GM12801 (cell line): ENCODE results near the gene INCA1.

Source experiments
- TF ChIP-seq, protein P1 (sequence below): IDR thresholded peaks from one replicate; pipeline ENCODE4 v1.5.1; 2011; ENCODE audit warnings: control low read depth; ENCODE audit not compliant: insufficient read length; ENCODE audit errors: extremely low read depth

INCA1 gene

DNA sequence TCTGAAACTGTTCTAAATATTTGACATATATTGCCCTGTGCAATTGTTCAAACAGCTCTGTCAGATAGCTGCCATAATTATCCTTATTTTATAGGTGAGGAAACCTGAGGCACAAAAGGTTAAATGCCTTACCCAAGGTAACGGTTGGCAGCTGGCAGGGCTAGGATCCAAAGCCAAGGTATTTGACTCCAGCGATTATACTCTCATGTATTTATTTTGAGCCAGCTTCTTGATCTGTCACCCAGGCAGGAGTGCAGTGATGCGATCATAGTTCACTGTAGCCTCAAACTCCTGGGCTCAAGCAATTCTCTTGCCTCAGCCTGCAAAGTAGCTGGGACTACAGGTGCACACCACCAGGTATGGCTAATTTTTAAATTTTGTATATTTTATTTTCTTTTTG, 39.2 kb downstream of the INCA1 start:
- TF ChIP-seq, protein P1, sequence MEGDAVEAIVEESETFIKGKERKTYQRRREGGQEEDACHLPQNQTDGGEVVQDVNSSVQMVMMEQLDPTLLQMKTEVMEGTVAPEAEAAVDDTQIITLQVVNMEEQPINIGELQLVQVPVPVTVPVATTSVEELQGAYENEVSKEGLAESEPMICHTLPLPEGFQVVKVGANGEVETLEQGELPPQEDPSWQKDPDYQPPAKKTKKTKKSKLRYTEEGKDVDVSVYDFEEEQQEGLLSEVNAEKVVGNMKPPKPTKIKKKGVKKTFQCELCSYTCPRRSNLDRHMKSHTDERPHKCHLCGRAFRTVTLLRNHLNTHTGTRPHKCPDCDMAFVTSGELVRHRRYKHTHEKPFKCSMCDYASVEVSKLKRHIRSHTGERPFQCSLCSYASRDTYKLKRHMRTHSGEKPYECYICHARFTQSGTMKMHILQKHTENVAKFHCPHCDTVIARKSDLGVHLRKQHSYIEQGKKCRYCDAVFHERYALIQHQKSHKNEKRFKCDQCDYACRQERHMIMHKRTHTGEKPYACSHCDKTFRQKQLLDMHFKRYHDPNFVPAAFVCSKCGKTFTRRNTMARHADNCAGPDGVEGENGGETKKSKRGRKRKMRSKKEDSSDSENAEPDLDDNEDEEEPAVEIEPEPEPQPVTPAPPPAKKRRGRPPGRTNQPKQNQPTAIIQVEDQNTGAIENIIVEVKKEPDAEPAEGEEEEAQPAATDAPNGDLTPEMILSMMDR, result no peak

DNA sequence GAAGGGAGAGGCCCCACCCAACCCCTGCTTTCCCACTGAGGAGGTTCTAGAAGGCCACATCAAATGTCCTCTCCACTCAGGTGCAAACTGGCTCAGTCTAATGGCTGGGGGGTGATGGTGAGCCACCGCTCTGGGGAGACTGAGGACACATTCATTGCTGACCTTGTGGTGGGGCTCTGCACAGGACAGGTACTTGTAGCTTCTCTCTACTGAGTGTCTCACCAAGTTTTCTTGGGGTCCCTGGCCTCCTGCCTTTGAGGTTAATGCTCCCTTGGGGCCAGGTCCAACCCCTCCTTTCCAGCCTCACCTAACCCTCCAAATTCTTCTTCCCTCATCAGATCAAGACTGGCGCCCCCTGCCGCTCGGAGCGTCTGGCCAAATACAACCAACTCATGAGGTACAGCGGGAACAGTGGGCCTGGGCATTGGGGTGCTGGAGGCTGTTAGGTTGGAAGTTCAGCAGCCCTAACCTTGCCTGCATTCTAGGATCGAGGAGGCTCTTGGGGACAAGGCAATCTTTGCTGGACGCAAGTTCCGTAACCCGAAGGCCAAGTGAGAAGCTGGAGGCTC, 40.7 kb downstream of the INCA1 start:
- TF ChIP-seq, protein P1, result no peak

DNA sequence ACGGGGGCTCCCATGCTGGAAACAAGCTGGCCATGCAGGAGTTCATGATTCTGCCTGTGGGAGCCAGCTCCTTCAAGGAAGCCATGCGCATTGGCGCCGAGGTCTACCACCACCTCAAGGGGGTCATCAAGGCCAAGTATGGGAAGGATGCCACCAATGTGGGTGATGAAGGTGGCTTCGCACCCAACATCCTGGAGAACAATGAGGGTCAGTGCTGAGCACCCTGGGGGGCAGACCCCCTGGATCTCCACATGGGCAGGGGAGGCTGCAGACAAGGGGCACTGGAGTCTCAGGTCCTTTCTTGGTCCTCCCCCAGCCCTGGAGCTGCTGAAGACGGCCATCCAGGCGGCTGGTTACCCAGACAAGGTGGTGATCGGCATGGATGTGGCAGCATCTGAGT, 42.2 kb downstream of the INCA1 start:
- TF ChIP-seq, protein P1, result no peak

DNA sequence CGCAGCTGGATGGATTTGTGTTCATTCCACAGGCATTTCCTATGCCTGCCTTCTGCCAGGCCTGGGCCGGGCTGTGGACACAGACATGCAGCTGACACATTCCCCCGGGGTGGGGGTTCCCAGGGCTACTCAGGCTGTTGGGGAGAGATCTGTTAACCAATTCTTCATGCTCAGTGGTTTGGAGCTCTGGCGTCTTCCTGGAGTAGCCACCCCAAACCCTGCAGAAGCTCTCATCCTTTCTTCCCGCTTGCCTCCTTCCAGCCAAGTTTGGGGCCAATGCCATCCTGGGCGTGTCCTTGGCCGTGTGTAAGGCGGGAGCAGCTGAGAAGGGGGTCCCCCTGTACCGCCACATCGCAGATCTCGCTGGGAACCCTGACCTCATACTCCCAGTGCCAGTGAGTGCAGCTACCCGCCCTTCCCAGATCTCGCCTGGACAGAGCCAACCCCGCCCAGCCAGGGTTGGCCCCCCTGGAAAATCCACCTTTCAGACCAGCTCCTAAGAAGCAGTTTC, 43.8 kb downstream of the INCA1 start:
- TF ChIP-seq, protein P1, result no peak

DNA sequence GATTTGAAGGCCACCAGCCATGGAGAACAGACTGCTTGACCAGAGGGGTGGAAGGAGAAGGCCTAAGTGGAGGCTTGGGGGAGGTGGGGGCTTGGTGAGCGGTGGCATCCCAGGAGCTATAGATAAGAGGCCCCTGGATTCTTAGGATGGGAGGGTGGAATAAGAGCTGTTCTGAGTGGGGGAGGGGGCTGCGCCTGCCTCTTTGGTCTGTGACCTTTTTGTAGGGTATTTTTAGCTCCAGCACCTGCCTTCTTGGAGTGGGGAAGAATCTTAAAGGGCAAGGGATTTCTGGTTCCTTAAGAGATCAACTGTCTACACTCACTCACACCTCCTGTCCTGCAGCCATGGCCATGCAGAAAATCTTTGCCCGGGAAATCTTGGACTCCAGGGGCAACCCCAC, 45.8 kb downstream of the INCA1 start:
- TF ChIP-seq, protein P1, result no peak

DNA sequence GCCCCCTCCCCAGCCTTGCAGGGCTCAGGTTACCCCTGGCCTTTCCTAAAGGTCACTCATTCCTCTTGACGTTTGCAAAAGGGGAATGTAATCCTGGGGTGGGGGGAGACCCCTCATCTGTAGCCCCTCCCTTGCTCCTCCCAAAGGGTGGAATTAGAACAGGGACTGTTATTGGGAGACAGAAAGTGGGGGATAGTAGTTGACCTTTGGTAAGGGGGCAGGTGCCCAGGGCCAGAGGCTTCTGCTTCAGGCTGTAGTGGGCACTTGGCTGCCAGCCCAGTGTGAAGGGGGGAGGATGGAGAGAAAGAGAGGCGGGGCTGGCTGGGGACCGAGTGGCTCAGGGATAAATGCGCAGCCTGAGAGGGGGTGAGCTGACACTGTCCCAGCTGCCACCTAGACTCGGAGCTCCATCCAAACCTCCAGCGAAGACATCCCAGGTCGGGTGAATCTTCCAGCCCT, 46.5 kb downstream of the INCA1 start, which contains the start of gene ENO3:
TSS of gene ENO3 (plus strand) at position 374 of the 459 bp plus-strand sequence. CDS start 711 bp downstream, outside the sequence.
- TF ChIP-seq, protein P1, result no peak

DNA sequence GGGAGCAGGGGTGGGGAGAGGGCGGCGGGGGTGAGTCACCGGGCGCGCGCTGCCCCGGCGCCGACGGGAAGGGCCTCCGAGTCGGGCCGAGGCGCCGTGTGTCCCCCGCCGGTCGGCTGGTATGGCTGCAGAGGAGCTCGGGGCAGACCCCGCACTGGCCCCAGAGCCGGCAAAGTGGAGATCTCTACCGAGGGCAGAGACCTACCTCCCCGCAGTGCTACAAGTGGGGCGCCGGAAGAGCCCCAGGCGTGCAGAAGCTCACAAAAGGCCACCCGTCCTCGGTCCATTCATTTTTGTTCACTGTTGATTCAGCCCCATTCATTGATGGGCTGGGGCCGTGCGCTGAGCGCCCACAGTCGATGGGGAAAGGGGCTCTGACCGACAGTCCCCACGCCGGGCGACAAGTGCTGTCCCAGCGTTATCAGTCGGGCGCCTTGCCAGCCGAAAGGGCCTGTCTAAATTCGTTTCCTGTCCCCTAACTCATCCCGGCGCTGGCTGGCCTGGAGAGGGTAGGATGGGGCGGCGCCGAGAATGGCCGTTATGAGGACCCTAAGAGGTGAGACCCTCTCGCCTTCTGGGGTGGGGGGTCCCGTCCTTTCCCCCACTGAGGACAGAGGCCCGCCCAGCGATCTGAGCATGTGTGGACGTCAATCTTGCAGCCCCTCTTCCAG, 47.1 kb downstream of the INCA1 start:
- TF ChIP-seq, protein P1, result no peak
